Measurements from ENCODE around the gene TMED4. TPM values are rescaled to one million over a fixed set of nuclear protein-coding genes. Genes with fewer than 3 reads are reported as not detected.
"Not testable (repeated sequence)": the region's sequence is repeated elsewhere in the genome, so short reads cannot be mapped to it uniquely, and the experiment has no call there.

Gene TMED4
- total RNA-seq, 1 experiment from 2014 or later: 253 TPM

GRCh38 chr7:44568771-44569560, 13.1 kb downstream of the TMED4 start:
- no peak for DNase-seq (ENCODE audit: low read depth)

- DNase-seq (ENCODE audit: low read depth): no peak
These were observed 14.1 kb downstream of the TMED4 start for GRCh38 chr7:44567884-44568283.

GRCh38 chr7:44566680-44567079, 15.4 kb downstream of the TMED4 start:
- no peak for DNase-seq (ENCODE audit: low read depth)

- DNase-seq (ENCODE audit: low read depth): no peak
These were observed 16.1 kb downstream of the TMED4 start for GRCh38 chr7:44565795-44566559.

- DNase-seq (ENCODE audit: low read depth): peak; percentile 55
These were observed 16.8 kb downstream of the TMED4 start for GRCh38 chr7:44565097-44565794.

GRCh38 chr7:44564606-44565005, 17.4 kb downstream of the TMED4 start:
- no peak for DNase-seq (ENCODE audit: low read depth)

- DNase-seq (ENCODE audit: low read depth): no peak
These were observed 18.8 kb downstream of the TMED4 start for GRCh38 chr7:44563171-44563679.

- not testable (repeated sequence) for DNase-seq (ENCODE audit: low read depth)
These were observed 19.4 kb downstream of the TMED4 start for GRCh38 chr7:44562622-44562962.

GRCh38 chr7:44561962-44562621, 19.9 kb downstream of the TMED4 start:
- DNase-seq (ENCODE audit: low read depth): peak; percentile 94

- no peak for DNase-seq (ENCODE audit: low read depth)
These were observed 20.6 kb downstream of the TMED4 start for GRCh38 chr7:44561481-44561880.

GRCh38 chr7:44559485-44559884, 22.5 kb downstream of the TMED4 start:
- no peak for DNase-seq (ENCODE audit: low read depth)

GRCh38 chr7:44557485-44557884, 24.5 kb downstream of the TMED4 start:
- no peak for DNase-seq (ENCODE audit: low read depth)

GRCh38 chr7:44555350-44555749, 26.7 kb downstream of the TMED4 start:
- DNase-seq (ENCODE audit: low read depth): no peak

GRCh38 chr7:44552473-44553005, 29.5 kb downstream of the TMED4 start:
- DNase-seq (ENCODE audit: low read depth): not testable (repeated sequence)

- DNase-seq (ENCODE audit: low read depth): no peak
These were observed 32.6 kb downstream of the TMED4 start for GRCh38 chr7:44549457-44549856.

GRCh38 chr7:44548893-44549292, 33.1 kb downstream of the TMED4 start:
- DNase-seq (ENCODE audit: low read depth): no peak

- DNase-seq (ENCODE audit: low read depth): peak; percentile 67
These were observed 34.3 kb downstream of the TMED4 start for GRCh38 chr7:44547536-44548231.

GRCh38 chr7:44541876-44542610, 40.0 kb downstream of the TMED4 start:
- no peak for DNase-seq (ENCODE audit: low read depth)

- no peak for DNase-seq (ENCODE audit: low read depth)
These were observed 40.8 kb downstream of the TMED4 start, which contains the start of gene NPC1L1 for GRCh38 chr7:44541028-44541869. Gene NPC1L1, minus strand, starts transcription at chr7:44541330. Its CDS starts 71 bp downstream, at chr7:44541259.

Measured in LHCN-M2 (cell line).